ENCODE measurements around the gene SAMD4A.
A peak's percentile ranks its signal among the peaks of the same experiment; 100 is the strongest.
"Not testable (repeated sequence)": the region's sequence is repeated elsewhere in the genome, so short reads cannot be mapped to it uniquely, and the experiment has no call there.

SAMD4A gene

DNA sequence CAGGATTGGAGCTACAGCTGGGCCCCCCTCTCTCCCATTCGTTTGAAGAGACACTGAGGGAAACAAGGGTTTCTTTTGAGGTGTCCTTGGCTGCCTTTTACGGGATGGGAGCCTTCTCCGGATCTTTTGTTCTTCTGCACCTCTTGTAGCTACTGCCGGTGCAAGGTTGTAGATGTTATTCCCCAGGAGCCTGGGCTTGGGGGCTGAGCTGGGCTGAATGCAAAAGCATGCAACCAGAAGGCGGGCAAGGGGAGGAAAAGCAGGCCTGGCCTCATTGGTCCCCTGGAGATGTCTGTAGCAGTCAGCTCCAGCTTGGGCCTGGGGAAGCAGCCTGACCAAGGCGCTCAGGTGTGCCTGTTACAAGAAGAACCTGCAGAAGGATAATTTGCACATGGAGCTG lies 225.4 kb downstream of the SAMD4A start:
- no peak for DNase-seq

- DNase-seq = no peak
Measured at GRCh38 chr14:54794159-54794558, 227.2 kb downstream of the SAMD4A start.

- DNase-seq = no peak
Measured at GRCh38 chr14:54794796-54795195, 227.9 kb downstream of the SAMD4A start.

- DNase-seq = no peak
Measured at GRCh38 chr14:54796961-54797360, 230.0 kb downstream of the SAMD4A start.

DNA sequence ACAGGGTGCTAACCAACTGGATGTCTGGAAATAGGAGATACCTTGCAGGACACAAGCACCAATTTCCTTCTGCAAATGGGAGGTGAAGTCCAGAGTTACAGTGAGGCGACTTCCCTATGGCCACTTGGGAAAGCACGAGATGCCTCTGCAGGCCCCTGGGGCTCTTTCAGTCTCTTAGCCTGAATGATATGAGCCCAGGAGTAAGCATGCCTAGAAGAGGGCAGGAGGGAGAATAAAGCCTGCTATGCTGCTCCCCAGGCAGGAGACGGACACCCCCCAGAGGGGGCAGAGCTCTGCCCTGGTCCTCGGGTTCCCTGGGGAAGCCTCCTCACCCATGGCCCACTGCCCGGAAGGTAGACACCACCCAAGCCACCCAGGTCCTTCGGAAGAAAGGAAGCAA lies 230.6 kb downstream of the SAMD4A start:
- no peak for DNase-seq

DNA sequence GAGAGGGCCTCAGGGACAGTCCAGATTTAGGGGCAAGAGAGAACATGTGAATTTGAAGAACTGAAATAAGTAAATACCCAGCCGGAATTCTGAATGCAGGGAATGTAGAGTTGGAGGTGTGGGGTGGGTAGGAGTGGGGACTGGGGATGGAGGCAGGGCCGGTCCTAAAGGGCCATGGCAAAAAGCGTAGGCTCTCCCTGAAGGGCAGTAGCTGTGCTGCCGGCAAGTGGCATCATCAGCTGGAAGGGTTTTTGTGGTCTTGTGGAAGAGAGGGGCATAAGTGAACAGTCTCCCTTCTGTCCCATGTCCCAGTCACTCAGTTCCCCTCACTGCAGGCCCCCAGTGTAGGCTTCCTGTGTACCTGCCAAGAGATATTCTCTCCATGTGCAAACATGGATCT lies 231.1 kb downstream of the SAMD4A start:
- no peak for DNase-seq

DNA sequence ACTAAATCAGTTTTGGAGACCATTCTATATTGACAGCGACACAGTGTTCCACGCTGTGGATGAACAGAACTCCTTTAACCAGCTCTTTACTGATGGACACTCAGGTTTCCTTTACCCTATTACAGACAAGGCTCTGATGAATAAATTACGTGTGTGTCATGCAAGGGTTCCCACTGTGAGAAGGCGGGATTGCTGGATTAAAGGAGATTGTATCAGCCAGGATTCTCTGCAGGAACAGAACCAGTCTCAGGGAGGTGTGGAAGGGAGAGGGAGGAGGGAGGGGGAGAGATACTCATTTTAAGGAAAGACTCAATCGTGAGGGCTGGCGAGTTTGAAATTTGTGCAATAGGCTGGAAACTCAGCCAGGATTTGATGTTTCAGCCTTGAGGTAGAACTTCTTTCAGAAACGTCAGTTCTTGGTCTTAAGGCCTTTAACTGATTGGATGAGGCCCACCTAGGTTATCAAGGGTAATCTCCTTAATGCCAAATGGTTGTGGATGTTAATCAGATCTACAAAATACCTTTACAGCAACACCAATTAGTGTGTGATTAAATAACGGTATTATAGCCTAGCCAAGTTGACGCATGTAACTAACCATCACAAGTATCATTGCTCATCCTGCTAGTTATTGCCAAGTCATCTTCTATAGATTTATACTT lies 231.7 kb downstream of the SAMD4A start:
- no peak for DNase-seq

DNA sequence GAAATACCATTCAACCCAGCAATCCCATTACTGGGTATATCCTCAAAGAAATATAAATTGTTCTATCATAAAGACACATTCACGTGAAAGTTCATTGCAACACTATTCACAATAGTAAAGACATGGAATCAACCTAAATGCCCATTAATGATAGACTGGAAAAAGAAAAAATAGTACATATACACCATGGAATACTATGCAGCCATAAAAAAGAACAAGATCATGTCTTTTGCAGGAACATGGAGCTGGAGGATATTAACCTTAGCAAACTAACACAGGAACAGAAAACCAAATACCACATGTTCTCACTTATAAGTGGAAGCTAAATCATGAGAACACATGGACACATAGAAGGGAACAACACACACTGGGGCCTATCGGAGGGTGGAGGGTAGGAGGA lies 234.6 kb downstream of the SAMD4A start:
- not testable (repeated sequence) for DNase-seq

- no peak for DNase-seq
Measured at GRCh38 chr14:54803396-54803795, 236.5 kb downstream of the SAMD4A start.

DNA sequence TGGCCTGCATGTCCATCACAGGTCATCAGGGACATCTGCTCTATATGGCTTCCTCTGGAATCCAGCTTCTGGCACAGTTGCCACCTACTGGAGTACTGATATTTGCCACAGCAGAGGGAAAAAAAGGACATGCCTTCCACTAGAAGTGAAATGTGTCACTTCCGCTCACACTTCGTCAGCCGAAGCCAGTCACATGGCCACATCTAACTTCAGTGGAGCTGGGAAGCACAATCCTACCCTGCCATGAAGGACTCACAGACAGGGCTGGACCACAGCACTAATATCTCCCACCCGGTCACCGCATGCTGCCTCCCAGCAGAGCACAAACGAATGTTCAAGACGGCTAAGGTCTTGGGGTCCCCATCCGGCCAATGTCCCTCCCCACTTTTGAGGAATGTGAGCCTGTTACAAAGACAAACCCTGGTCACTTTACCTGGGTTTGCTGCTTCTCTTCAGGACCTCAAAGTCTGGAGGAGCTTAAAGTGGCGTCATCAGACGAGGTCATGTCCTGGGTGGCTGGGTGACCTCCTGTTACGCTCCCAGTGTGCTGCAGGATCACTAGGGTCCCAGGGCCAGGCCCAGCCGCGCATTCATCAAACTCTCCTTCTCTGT lies 237.1 kb downstream of the SAMD4A start:
- DNase-seq = no peak

- no peak for DNase-seq
Measured at GRCh38 chr14:54804538-54805041, 237.7 kb downstream of the SAMD4A start.

- no peak for DNase-seq
Measured at GRCh38 chr14:54805070-54805444, 238.1 kb downstream of the SAMD4A start.

DNA sequence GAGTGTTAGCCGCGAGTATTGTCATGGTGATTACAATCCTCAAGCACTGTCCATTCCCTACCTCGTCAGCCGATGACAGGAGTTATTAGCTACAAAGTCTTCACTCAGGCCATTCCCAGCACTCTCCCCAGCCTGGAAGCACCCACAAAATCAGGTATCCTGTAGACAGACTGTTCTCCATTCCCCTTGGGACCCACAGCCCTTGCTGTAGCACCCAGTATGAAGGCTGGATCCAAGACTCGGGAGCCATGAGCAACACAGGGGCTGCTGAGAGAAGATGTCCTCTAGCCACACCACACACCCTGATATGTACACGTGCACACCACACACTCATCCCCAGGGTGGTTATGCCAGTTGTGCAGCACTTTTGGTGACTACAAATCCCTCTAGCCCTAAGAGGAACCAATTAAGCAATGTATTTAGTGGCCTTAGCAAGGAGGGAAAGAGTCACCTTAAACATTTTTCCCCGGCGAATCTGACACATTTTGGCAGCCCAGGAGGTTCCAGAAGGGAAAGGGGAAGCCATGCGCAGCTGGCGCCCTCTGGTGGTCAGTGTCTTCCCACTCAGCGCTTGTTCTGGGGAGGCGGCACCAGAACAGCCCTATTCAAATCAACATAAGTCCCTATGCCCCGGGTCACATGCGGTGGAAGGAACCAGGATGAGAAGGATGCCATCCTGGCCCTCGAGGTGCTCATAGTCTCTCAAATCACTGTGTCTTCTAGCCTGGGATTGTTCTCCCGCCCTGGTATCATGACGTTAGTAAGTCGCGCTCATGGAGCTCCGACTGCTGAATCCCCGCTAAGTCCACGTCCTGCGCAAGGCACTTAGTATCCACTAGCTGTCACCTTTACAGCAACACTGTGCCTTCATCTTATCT lies 238.8 kb downstream of the SAMD4A start:
- DNase-seq = peak in 56 of 58 donors; percentile 17 to 87 (median 56)

- no peak for DNase-seq
Measured at GRCh38 chr14:54806616-54807015, 239.7 kb downstream of the SAMD4A start.

DNA sequence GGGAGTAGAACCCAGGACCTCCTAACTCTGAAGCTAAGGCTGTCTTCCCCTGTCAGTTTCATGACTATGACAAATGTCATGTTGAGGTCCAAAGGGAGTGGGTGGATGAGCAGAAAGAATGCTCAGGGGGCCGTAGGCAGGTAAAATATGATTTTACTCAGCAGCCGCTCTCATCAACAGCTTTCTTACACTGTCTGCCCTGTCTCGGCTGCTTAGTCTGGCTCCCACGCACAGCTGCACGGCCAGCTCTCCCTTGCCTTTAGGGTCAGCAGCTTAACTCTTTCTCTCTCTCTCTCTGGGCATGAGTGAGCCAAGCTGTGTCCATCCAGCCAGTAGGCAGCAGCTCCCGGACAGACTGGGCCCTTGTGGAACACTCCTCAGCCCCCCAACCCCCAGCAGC lies 240.5 kb downstream of the SAMD4A start:
- DNase-seq = no peak

GRCh38 chr14:54807881-54808280 lies 241.0 kb downstream of the SAMD4A start:
- no peak for DNase-seq

DNA sequence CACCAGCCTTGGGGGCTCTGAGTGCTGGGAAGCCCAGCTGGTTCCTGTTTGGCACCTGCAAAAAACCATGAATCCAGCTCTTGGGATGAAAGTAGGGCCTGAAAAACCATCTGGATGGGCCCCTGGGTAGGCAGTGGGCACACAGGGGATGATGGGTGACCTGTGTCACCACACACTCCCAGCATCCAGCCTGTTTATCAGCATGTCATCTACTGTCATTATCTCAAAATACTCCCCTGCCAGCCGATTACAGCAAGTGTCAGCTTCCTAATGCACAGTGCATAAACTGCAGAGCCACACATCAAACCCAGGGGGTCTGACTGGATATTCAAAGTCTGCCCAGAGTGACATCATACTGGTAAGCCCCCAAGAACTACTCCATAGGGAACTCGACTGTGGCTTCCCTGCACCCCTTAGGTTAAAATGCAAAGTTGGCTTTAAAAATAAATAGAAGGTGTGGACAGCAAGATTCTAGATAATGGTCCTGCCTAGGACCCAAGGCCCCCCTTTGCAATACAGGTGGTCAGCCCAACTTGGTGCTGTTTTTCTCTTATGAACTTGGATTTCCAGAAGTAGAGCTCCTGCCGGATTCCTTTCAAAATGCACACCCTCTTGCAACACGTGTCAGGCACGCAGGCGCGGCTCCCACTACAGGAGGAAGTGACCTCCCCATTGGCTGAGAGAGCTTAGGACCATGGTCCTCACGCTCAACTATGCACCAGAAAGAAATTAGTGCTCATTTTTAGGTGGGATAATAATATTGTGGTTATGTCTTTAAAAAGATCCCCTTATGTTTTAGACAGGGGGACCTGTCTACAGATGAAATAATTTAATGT lies 241.6 kb downstream of the SAMD4A start:
- DNase-seq = no peak

DNA sequence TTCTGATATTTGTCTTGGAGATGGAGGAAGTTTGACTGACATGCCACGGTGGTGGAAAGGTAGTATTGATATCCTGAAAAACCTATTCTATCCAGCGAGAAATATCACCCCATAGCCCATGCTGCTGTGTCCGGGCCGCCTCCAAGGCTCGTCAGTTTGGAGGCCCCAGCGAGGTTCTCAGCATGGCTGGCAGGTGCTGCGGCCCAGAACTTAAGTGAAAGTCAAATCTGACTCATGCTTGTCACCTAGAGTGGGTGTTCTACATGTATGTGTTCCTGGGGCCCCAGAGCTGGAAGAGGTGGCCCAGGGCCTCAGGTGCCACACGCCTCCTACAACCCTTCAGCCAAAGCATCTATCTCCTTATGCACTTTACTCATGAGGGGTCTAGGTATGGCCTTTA lies 242.8 kb downstream of the SAMD4A start:
- no peak for DNase-seq

DNA sequence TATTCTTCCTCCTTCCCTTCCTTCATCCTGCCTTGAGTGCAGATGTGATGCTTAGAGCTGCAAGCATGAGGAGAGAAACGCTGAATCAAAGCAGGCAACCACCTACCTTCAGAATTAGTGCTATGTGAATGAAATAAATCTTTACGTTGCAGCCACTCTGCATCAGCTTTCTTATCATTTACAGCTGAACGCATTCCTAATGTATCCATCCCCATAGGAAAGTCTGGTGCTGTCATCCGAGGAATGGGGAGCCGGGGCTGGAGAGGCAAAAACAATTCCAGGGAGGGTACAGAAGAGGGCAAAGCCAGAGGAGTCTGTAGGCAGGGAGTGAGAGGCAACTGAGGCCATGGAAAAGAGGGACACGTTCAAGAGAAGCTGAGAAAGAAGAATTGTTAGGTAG lies 245.7 kb downstream of the SAMD4A start:
- DNase-seq = no peak

DNA sequence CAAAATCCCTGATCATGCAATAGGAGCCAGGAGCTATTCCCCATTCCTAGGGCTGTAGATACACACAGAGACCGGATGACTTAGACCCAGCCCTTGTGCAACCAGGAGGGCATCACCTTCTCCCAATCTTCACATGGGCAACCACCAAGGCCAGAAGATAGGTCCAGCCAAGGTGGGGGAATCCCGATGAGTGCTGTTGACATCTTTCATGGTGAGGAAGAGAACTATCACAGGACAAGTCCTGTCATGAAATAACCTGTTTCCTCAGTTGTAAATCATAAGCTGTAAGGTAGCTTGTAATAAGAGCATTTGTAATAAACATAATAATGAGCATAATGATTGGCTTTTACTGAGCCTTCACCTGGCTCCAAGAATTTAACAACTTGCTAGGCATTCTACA lies 246.2 kb downstream of the SAMD4A start:
- DNase-seq = no peak

DNA sequence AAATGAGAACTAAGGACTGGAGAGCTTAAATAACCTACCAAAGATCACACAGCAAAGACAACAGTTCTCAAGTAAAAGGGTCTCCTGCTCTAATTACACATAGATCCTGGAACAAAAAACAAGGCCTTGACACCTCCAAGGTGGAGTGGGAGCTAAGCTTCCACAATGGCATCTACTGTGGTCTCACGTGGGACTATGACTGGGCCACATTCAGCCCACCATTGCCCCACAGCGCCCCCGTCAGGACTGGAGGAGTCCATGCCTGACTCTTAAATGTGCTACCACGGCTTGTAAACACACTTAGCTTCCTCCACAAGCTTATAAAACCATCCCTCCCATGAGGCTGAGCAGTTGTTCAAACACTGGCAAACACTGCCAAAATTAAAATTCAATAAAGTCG lies 247.1 kb downstream of the SAMD4A start:
- DNase-seq = no peak
